ENCODE results near the gene SLC9A3.

DNA sequence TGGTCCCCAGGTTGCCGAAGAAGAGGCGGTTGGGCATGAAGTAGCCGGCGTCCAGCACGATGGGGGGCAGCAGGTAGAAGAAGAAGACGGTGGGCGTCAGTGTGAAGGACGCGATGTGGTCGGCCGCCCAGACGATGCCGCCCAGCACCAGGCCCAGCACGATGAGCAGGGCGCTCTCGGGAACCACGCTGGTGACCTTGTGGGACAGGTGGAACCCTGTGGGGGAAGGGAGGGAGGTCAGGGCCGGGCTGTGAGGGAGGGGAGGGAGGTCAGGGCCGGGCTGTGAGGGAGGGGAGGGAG is 32.4 kb downstream of the SLC9A3 start:
- TF ChIP-seq, protein P1, sequence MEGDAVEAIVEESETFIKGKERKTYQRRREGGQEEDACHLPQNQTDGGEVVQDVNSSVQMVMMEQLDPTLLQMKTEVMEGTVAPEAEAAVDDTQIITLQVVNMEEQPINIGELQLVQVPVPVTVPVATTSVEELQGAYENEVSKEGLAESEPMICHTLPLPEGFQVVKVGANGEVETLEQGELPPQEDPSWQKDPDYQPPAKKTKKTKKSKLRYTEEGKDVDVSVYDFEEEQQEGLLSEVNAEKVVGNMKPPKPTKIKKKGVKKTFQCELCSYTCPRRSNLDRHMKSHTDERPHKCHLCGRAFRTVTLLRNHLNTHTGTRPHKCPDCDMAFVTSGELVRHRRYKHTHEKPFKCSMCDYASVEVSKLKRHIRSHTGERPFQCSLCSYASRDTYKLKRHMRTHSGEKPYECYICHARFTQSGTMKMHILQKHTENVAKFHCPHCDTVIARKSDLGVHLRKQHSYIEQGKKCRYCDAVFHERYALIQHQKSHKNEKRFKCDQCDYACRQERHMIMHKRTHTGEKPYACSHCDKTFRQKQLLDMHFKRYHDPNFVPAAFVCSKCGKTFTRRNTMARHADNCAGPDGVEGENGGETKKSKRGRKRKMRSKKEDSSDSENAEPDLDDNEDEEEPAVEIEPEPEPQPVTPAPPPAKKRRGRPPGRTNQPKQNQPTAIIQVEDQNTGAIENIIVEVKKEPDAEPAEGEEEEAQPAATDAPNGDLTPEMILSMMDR (IDR thresholded peaks at IDR 0.05 in 2 of 3, conservative IDR thresholded peaks at IDR 0.05 in 1 of 3; ENCODE audit: borderline replicate concordance in 1 of 3, insufficient read depth in 1 of 3, low read depth in 2 of 3, low read length in 2 of 3), result no peak
- TF ChIP-seq, protein P2, sequence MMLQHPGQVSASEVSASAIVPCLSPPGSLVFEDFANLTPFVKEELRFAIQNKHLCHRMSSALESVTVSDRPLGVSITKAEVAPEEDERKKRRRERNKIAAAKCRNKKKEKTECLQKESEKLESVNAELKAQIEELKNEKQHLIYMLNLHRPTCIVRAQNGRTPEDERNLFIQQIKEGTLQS (IDR thresholded peaks at IDR 0.05), result no peak
- TF ChIP-seq RAD21 (IDR thresholded peaks at IDR 0.05; ENCODE audit: low read depth), result no peak
- no peak for TF ChIP-seq POLR2AphosphoS5 (IDR thresholded peaks at IDR 0.05; ENCODE audit: low read depth, low read length)
- TF ChIP-seq ZNF274 (IDR thresholded peaks at IDR 0.05; ENCODE audit: low read depth, low read length), result no peak
- TF ChIP-seq, protein P3, sequence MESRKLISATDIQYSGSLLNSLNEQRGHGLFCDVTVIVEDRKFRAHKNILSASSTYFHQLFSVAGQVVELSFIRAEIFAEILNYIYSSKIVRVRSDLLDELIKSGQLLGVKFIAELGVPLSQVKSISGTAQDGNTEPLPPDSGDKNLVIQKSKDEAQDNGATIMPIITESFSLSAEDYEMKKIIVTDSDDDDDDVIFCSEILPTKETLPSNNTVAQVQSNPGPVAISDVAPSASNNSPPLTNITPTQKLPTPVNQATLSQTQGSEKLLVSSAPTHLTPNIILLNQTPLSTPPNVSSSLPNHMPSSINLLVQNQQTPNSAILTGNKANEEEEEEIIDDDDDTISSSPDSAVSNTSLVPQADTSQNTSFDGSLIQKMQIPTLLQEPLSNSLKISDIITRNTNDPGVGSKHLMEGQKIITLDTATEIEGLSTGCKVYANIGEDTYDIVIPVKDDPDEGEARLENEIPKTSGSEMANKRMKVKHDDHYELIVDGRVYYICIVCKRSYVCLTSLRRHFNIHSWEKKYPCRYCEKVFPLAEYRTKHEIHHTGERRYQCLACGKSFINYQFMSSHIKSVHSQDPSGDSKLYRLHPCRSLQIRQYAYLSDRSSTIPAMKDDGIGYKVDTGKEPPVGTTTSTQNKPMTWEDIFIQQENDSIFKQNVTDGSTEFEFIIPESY (IDR thresholded peaks at IDR 0.05; ENCODE audit: extremely low read depth, insufficient replicate concordance, low read length), result no peak
- TF ChIP-seq SIN3A (IDR thresholded peaks at IDR 0.05; ENCODE audit: low read depth), result no peak
- TF ChIP-seq ZFX (IDR thresholded peaks at IDR 0.05), result no peak
- TF ChIP-seq SP1 (IDR thresholded peaks at IDR 0.05; ENCODE audit: low read depth), result no peak
- no peak for TF ChIP-seq POLR2A (IDR thresholded peaks at IDR 0.05; ENCODE audit: borderline replicate concordance, extremely low read depth, insufficient read depth, insufficient read length)
- no peak for TF ChIP-seq SRF (IDR thresholded peaks at IDR 0.05; ENCODE audit: low read depth)
- TF ChIP-seq, protein P4, sequence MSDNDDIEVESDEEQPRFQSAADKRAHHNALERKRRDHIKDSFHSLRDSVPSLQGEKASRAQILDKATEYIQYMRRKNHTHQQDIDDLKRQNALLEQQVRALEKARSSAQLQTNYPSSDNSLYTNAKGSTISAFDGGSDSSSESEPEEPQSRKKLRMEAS (IDR thresholded peaks at IDR 0.05), result no peak
- no peak for TF ChIP-seq CEBPB (IDR thresholded peaks at IDR 0.05; ENCODE audit: low read depth)
- no peak for TF ChIP-seq EZH2 (IDR thresholded peaks at IDR 0.05)
